Renal cortex interstitium (tissue), 11 donors: ENCODE results near the gene TBC1D22A. TPM values are rescaled to one million over a fixed set of nuclear protein-coding genes. Genes with fewer than 3 reads are reported as not detected.

Experiments used
- DNase-seq, 11 donors: peaks; one replicate each; pipeline ENCODE4 v3.0.0-alpha.2; 2013; ENCODE audit warnings: low read depth in 9 of 11, low spot score in 4 of 11; ENCODE audit errors: extremely low read depth in 1 of 11
- polyA plus RNA-seq, 3 donors: library from polyadenylated mRNA; unstranded; fragments of 120-200 nt; gene quantifications; one replicate each; pipeline ENCODE4 v1.2.1, GENCODE V29; 2013; ENCODE audit not compliant: insufficient read length in 3 of 3

TBC1D22A gene
- polyA plus RNA-seq, 3 donors: 16.1 to 19.0 (median 19.0) TPM

GRCh38 chr22:46947516-46948257, 185.2 kb downstream of the TBC1D22A start:
- DNase-seq: no peak

DNA sequence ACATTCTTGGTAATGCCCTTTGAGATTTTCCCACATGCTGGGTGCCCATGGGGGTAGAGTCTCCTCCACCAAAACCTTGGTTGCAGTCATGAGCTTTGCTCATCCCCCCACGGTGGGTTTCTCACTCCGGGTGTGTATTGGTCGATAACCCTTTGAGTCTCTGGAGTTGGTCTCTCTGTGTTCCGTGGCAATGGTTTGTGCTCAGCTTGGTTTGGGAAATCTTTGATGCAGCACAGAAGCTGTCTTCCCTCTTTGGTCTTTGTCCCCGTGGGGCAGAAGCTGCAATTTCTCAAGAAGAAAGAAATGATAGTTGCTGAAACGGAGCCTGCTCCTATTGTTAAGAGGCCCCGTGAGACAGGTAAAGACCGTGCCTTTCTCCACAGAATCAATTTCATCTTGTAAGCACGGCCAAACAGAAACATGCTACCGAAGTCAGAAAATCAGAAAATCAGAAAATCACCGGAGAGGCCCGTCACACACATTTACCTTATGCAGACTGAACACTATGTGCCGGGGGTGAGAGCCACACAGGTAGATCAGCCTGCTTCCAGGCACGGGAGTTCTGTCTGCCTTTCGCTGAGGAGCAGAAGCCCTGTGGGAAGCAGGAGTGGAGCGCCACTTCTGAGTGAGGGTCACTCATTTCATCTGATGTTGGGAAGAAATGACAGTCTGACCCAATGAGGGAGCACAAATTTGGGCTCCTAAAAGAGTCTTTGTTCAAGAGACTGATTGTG, 186.1 kb downstream of the TBC1D22A start:
- DNase-seq: no peak

GRCh38 chr22:46951350-46951749, 188.9 kb downstream of the TBC1D22A start:
- DNase-seq: no peak

DNA sequence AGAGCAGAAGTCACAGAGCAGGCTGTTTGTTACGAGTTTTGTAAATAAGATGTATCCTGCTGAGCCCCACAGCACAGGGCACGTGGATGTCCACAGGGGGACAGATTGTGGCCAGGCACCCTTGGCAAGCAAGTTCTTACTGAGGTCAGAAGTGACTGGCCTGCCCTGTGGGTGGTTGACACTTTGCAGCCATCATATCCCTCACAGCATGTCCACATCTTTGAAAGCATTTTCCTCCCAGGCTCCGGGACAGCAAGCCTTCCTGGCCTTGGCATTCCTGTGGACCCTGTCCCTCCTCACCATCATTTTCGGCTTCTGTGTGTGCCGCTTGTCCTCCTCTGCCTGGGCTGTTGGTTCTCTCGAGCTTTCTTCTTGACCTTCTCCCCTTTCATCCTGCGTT, 189.5 kb downstream of the TBC1D22A start:
- no peak for DNase-seq

DNA sequence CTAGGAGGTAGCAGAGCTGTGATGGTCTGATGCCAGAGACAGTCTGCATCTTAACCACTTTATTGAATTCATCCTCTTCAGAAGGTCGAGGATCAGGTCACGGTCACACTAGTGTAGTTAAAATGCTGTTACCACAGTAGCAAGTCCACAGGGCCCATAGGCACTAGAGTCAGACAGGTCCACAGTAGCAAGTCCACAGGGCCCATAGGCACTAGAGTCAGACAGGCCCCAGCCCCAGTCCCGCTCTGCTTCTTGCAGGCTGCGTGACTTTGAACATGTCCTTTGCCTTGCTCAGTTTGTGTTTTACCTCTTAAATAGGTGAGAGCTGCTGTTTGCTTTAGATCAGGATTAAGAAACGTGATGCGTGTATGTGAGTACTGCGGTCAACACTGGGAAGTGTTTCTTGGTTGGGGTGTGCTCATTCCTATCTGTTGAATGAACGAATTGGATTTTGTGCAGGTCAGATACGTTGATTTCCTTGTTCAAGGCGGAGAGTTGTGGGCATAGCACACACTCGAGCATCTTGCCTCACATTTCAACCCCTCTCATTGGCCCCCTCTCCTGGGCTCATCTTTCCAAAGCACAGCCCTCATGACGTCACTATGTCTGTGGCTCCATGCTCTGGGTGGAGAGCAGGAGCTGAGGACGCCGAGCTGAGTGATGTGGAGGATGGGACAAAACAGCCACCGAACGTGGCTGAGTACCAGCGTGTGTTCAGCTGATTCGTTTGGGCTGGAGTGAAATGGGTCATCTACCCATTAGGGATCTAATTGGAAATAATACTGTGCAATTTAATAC, 191.7 kb downstream of the TBC1D22A start:
- no peak for DNase-seq

DNA sequence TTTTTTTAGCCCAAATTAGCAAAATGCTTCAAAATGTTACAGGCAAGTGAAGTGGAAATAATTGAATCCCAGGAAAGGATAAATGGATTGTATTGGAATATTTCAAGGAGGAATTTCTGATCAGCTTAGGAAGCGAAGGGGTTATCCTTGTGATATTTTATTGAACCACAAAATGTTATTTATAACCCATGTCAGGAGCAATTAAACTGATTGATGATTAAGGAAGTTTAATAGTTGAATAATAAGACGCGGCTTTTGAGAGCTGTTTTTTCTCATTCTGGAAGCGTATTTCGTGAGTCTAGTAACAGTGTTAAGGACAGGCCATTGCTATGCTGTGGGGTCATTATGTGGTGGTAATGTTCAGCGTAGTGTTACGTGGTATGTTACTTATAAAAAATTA, 192.3 kb downstream of the TBC1D22A start:
- peak in 2 of 11 donors; percentile 44 to 58 for DNase-seq

DNA sequence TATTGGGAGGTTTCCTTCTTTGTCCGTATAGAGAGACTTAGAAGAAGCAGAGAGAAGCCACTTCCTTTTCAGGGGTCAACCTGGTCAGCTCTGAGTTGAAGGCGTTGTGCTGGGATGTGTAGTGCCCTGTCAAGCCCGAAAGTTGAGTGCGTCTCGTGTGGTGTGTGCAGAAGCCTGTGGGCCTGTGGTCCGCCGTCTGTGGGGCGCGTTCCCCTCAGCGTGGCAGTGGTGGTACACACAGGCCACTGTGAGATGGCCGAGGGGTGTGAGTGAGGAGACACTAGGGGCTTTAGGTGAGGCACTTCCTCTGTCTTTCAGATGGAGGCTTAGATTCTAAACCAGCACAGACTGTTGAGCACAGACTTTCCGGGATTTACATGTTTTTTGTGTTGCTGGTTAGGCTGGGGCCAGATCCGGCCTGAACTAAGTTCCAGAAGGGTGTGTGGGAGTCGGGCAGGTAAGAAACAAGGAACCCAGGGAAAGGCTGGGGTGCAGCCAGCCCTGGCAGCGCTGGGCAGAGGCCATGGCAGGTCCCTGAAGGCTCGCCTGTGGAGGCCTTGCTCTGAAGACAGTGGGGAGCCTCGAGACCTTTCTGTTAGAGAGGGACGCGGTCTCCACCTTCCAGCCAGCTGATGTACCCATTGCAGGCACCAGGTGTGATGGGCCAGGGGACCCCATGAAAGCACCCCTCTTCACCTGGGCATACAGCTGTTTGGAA, 194.2 kb downstream of the TBC1D22A start:
- DNase-seq: no peak

DNA sequence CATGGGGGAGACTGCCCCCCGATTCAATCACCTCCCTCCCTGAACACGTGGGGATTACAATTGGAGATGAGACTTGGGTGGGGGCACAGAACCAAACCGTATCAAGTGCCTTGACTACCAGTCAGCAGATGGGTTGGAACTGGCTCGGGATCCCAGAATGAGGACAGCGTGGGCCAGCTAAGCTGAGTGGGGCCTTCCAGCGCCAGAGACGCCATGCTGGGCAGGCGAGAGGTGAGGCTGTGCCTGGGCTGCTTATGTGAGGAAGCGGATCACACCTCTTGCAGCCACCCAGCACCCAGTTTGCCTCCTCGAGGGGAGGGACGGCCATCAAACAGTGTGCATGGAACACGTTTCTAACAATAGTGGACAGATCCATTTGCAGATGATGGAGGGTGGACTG, 195.1 kb downstream of the TBC1D22A start:
- no peak for DNase-seq

GRCh38 chr22:46958191-46958590, 195.7 kb downstream of the TBC1D22A start:
- DNase-seq: no peak

DNA sequence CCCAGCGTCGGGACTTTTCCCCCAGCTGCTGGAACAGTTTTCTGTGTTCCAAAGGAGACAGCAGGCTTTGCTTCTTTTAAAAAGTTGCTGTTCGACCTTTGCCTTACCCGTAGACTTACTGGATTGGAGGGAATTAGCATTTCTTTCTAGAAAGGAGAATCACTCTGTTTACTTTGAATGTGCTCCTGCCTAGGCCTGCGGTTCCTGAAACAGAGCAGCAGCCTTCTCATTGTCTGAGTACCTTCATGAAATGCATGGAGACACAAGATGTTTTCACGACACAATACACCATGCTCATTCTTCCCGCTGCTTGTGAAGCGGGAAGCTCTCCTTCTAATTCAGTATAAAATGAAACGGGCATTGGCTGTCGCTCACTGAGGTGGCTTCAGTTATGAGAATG, 196.2 kb downstream of the TBC1D22A start:
- no peak for DNase-seq

DNA sequence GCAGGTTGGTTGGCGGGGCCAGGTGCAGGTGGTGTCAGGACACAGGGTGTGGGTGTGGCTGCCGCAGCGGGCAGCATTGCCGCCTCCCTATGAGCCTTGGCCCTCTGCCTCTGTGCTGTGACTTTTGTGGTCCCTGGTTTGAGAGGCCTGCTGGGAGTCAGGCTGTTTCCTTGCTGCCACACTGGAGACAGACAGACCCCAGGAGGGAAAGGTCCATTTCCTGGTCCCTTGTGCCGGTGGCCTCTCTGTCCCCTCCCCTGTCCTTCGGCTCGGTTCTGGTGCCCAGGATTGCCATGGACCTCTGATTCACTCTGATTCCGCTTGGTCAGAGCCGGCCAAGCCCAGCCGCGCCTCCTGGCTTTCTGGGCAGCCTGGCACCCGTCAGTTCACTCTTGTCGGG, 196.9 kb downstream of the TBC1D22A start:
- no peak for DNase-seq

DNA sequence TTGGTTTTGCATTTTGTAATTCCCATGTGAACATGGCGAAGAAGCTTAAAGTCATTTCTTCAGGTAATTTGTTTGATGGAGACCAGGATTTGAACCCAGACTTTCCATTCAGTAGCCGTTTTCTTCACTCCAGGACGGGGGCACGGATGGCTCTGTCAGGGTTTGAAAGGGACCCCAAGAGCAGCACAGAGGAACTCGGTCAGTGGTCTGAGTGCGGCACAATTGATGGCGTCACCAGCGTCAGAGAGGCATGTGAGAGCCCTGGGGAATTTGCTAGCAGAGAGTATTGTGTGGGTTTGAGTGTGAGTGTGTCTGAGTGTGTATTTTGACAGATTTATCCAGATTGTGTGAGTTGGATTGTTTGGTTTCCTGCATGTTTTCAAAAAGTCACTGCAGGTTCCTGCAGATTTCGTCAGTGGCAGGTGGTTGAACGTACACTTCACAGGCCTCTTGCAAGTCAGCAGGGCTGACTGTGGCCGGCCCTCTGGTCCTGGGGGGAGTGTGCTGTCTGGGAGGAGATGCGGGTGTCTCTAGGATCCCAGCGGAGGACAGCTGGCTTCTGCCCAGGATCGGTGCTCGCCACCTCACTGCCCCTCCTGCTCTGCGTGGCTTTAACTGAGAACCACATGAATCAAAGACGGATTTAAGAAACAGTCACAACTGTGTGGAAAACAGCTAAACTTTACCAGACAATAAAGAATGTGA, 199.3 kb downstream of the TBC1D22A start:
- no peak for DNase-seq

DNA sequence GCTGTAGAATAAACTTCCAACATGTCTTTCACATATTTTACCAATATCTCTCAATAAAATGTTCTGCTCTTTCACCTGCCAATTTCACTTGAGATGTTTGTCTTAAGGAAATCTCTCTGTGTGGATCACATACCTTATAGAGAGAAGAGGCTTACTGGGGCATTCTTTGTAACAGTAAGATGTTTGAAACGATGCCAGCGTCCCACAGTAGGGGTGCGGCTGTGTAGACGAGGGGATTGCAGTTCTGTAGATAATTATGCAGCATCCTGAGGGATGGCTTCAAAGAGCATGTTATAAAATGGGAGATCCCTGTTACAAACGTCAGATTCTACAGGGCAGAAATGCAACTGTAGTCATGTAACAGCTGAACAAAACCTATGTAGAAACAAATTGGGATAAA, 200.0 kb downstream of the TBC1D22A start:
- DNase-seq: no peak

GRCh38 chr22:46963672-46964545, 201.5 kb downstream of the TBC1D22A start:
- no peak for DNase-seq

GRCh38 chr22:46964773-46965550, 202.5 kb downstream of the TBC1D22A start:
- DNase-seq: no peak

DNA sequence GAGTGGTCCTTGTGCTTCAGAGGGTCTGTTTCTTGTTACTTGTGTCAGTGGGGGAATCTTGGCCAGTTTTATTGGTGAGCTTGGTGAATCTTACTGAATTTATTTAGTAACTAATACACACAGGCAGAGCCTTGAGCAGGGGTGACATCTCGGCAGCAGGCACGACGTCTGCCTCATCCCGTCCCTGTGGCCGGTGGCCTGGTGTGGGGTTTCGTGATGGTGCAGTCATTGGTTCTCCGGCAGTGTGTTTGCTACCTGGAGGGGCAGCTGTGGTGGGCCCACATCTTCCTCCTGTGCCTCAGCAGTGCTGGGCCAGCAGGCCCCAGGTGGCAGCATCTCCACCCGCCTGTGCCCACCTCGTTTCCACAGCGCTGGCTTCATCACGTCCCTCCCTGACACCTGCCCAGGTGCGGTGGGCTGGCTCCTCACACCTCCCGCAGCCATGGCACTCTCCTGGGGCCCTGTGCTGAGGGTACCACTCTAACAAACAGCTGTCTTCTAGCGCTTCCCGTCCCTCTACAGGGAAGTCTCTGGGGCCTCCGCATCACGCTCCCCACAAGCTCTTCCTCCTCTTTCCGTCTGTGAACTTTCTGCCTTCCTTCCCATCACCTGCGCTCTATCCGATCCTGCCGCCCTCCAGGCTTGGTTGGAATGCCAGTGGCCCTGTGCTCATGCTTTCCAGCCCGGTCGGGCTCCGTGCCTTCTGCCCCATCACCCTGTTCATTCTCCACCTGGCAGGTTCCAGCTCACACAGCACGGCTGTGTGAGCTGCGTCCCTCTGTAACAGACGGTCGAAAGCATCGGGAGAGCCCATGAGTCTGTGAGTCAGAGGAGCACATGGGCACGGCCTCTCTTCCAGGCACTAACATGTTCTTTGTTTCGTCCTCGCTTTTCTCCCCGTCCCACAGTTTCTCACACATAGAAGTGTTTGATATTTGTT, 203.4 kb downstream of the TBC1D22A start:
- no peak for DNase-seq
